ENCODE measurements around the gene SMIM41.

DNA sequence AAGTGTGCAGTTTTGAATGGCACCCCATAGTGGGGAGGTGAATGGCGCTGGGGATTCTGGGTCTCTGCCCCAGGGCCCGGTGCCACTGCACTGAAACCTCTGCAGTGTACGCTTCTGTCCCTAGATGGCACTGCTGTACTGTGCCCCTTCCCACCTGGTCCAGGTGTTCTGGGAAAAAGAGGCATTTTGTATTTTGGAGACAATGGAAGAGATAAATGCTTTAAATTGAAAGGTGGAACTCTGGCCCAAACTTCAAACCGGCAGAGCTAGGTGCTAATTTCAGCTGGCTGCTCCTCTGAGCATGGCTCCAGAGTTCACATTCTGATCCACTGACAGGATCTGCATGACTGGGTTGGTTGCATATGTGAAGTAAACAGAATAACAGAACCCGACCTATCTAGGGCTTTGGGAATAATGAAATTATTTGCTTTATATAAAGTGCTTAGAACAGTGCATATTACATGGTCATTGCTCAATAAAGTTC lies 60.1 kb downstream of the SMIM41 start:
- no peak for TF ChIP-seq POLR2A (IDR thresholded peaks at IDR 0.05)
- TF ChIP-seq, protein P1, sequence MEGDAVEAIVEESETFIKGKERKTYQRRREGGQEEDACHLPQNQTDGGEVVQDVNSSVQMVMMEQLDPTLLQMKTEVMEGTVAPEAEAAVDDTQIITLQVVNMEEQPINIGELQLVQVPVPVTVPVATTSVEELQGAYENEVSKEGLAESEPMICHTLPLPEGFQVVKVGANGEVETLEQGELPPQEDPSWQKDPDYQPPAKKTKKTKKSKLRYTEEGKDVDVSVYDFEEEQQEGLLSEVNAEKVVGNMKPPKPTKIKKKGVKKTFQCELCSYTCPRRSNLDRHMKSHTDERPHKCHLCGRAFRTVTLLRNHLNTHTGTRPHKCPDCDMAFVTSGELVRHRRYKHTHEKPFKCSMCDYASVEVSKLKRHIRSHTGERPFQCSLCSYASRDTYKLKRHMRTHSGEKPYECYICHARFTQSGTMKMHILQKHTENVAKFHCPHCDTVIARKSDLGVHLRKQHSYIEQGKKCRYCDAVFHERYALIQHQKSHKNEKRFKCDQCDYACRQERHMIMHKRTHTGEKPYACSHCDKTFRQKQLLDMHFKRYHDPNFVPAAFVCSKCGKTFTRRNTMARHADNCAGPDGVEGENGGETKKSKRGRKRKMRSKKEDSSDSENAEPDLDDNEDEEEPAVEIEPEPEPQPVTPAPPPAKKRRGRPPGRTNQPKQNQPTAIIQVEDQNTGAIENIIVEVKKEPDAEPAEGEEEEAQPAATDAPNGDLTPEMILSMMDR (IDR thresholded peaks at IDR 0.05), result peak in 4 of 6 experiments; percentile 58 to 80 (median 76)
